GM23338 (cell line): ENCODE measurements around the gene NOD1. TPM values are rescaled to one million over a fixed set of nuclear protein-coding genes. Genes with fewer than 3 reads are reported as not detected.

ENCODE experiments used
- ATAC-seq: fragments of 200-7000 bp; cut with Tn5 transposase; 3 replicates; pipeline ENCODE4 v1.9.1; 2020
- DNase-seq: peaks from one replicate; pipeline ENCODE4 v3.0.0-alpha.2; 2015; ENCODE audit warnings: low spot score
- H2AFZ ChIP-seq: fragments of 200-600 bp; sonication (generic); 2 replicates; pipeline ENCODE4 v1.8.0; 2016; ENCODE audit warnings: antibody characterized with exemption, mild to moderate bottlenecking, moderate library complexity
- H3F3A ChIP-seq: fragments of 200-600 bp; sonication (generic); replicated peaks from 2 replicates; pipeline ENCODE4 v1.8.0; 2017; ENCODE audit warnings: antibody characterized with exemption, mixed run types, low read depth
- H3K27ac ChIP-seq: fragments of 200-600 bp; sonication (generic); 2 replicates; pipeline ENCODE4 v1.6.1; 2016; ENCODE audit warnings: low read depth
- H3K27me3 ChIP-seq: fragments of 200-600 bp; sonication (generic); 2 replicates; pipeline ENCODE4 v1.8.0; 2016; ENCODE audit warnings: mild to moderate bottlenecking, mixed run types, moderate library complexity; ENCODE audit not compliant: insufficient read depth
- H3K36me3 ChIP-seq: fragments of 200-600 bp; sonication (generic); 2 replicates; pipeline ENCODE4 v1.8.0; 2016; ENCODE audit warnings: mild to moderate bottlenecking; ENCODE audit not compliant: insufficient read depth
- H3K4me1 ChIP-seq: fragments of 200-600 bp; sonication (generic); 2 replicates; pipeline ENCODE4 v1.8.0; 2016; ENCODE audit warnings: mild to moderate bottlenecking, moderate library complexity; ENCODE audit not compliant: insufficient read depth
- H3K4me2 ChIP-seq: fragments of 200-600 bp; sonication (generic); 2 replicates; pipeline ENCODE4 v1.7.1; 2017; ENCODE audit warnings: mixed run types
- H3K4me3 ChIP-seq: fragments of 200-600 bp; sonication (generic); 2 replicates; pipeline ENCODE4 v1.6.1; 2016; ENCODE audit warnings: mixed run types
- H3K79me2 ChIP-seq: fragments of 200-600 bp; sonication (generic); replicated peaks from 2 replicates; pipeline ENCODE4 v1.8.0; 2017; ENCODE audit warnings: mild to moderate bottlenecking; ENCODE audit not compliant: insufficient read depth
- H3K9me2 ChIP-seq: fragments of 200-600 bp; sonication (generic); 2 replicates; pipeline ENCODE4 v1.8.0; 2017; ENCODE audit not compliant: insufficient read depth
- H4K20me1 ChIP-seq: fragments of 200-600 bp; sonication (generic); replicated peaks from 2 replicates; pipeline ENCODE4 v1.8.0; 2017; ENCODE audit warnings: mild to moderate bottlenecking; ENCODE audit not compliant: insufficient read depth
- H3K27ac Mint-ChIP-seq: 2 replicates; pipeline ENCODE4 v1.8.0; 2020; ENCODE audit warnings: inconsistent platforms, mild to moderate bottlenecking, moderate library complexity, mixed read lengths
- H3K27me3 Mint-ChIP-seq: 3 replicates; pipeline ENCODE4 v1.8.0; 2022; ENCODE audit warnings: low read depth, mild to moderate bottlenecking, moderate library complexity, mixed read lengths, inconsistent platforms; ENCODE audit not compliant: insufficient read depth, poor library complexity
- H3K36me3 Mint-ChIP-seq: 3 replicates; pipeline ENCODE4 v1.8.0; 2021; ENCODE audit warnings: low read depth, mild to moderate bottlenecking, inconsistent platforms, moderate library complexity, mixed read lengths
- H3K4me1 Mint-ChIP-seq: 3 replicates; pipeline ENCODE4 v1.8.0; 2020; ENCODE audit warnings: mild to moderate bottlenecking, inconsistent platforms, mixed read lengths
- H3K4me3 Mint-ChIP-seq: 3 replicates; pipeline ENCODE4 v1.8.0; 2021; ENCODE audit warnings: moderate library complexity, mild to moderate bottlenecking, inconsistent platforms, mixed read lengths
- H3K9me3 Mint-ChIP-seq: 3 replicates; pipeline ENCODE4 v1.8.0; 2020; ENCODE audit warnings: moderate library complexity, mild to moderate bottlenecking, inconsistent platforms, mixed read lengths
- CREB1 ChIP-seq: fragments of 250-450 bp; sonication (Bioruptor Pico); IDR thresholded peaks from 2 replicates; pipeline ENCODE4 v1.5.0; 2020; ENCODE audit warnings: low read depth, mild to moderate bottlenecking, moderate library complexity
- ETS1 ChIP-seq: IDR thresholded peaks from 2 replicates; pipeline ENCODE4 v1.6.1; 2016; ENCODE audit warnings: antibody characterized with exemption
- EZH2 ChIP-seq: fragments of 200-600 bp; sonication (generic); IDR thresholded peaks from one replicate; pipeline ENCODE4 v1.8.0; 2017; ENCODE audit warnings: antibody characterized with exemption, mild to moderate bottlenecking, low read depth; ENCODE audit not compliant: unreplicated experiment
- EZH2phosphoT487 ChIP-seq: fragments of 200-600 bp; sonication (generic); IDR thresholded peaks from one replicate; pipeline ENCODE4 v1.8.1; 2018; ENCODE audit warnings: antibody characterized with exemption; ENCODE audit not compliant: unreplicated experiment
- JUNB ChIP-seq: IDR thresholded peaks from one replicate; pipeline ENCODE4 v1.6.1; 2016; ENCODE audit warnings: antibody characterized with exemption; ENCODE audit not compliant: unreplicated experiment
- NANOG ChIP-seq: IDR thresholded peaks from 2 replicates; pipeline ENCODE4 v1.6.1; 2016; ENCODE audit warnings: antibody characterized with exemption, borderline replicate concordance
- POLR2AphosphoS5 ChIP-seq: IDR thresholded peaks from 2 replicates; pipeline ENCODE4 v1.6.1; 2016; ENCODE audit warnings: antibody characterized with exemption, low read depth
- REST ChIP-seq: IDR thresholded peaks from one replicate; pipeline ENCODE4 v1.6.1; 2018; ENCODE audit warnings: antibody characterized with exemption; ENCODE audit not compliant: unreplicated experiment
- STAT1 ChIP-seq: IDR thresholded peaks from one replicate; pipeline ENCODE4 v1.6.1; 2016; ENCODE audit warnings: antibody characterized with exemption; ENCODE audit not compliant: unreplicated experiment
- ZNF114 ChIP-seq: fragments of 250-450 bp; sonication (Bioruptor Pico); IDR thresholded peaks from 2 replicates; pipeline ENCODE4 v1.5.0; 2020; ENCODE audit warnings: mild to moderate bottlenecking, moderate library complexity
- ZNF331 ChIP-seq: fragments of 250-450 bp; sonication (Bioruptor Pico); IDR thresholded peaks from 2 replicates; pipeline ENCODE4 v1.5.0; 2020; ENCODE audit warnings: low read depth, mild to moderate bottlenecking, moderate library complexity
- ZNF462 ChIP-seq: fragments of 250-450 bp; sonication (Bioruptor Pico); IDR thresholded peaks from 2 replicates; pipeline ENCODE4 v1.5.0; 2020; ENCODE audit warnings: mild to moderate bottlenecking, moderate library complexity
- polyA plus RNA-seq: library from polyadenylated mRNA; unstranded; fragments of >200 nt; fragmentation: Nextera tagmentation; extraction: Ambion mirVana; gene quantifications from 2 replicates; pipeline ENCODE4 v1.2.1, GENCODE V29; 2016
- total RNA-seq: library from RNA; depleted of rRNA; stranded (reverse); fragments of >200 nt; shearing (Covaris generic); gene quantifications from 2 replicates; pipeline ENCODE4 v1.2.3, GENCODE V29; 2014
- TF ChIP-seq, protein P1 (sequence below), 2 experiments: fragments of 200-600 bp in 1 of 2; sonication (generic) in 1 of 2; conservative IDR thresholded peaks; 2 replicates each; pipeline versions ENCODE4 v1.5.1 to v1.6.1; 2016 to 2017; ENCODE audit warnings: antibody characterized with exemption in 2 of 2, low read depth in 2 of 2, mild to moderate bottlenecking in 2 of 2, moderate library complexity in 1 of 2

NOD1 gene
- total and polyA plus RNA-seq, 2 experiments from 2014 or later: 2.1 to 7.3 TPM

DNA sequence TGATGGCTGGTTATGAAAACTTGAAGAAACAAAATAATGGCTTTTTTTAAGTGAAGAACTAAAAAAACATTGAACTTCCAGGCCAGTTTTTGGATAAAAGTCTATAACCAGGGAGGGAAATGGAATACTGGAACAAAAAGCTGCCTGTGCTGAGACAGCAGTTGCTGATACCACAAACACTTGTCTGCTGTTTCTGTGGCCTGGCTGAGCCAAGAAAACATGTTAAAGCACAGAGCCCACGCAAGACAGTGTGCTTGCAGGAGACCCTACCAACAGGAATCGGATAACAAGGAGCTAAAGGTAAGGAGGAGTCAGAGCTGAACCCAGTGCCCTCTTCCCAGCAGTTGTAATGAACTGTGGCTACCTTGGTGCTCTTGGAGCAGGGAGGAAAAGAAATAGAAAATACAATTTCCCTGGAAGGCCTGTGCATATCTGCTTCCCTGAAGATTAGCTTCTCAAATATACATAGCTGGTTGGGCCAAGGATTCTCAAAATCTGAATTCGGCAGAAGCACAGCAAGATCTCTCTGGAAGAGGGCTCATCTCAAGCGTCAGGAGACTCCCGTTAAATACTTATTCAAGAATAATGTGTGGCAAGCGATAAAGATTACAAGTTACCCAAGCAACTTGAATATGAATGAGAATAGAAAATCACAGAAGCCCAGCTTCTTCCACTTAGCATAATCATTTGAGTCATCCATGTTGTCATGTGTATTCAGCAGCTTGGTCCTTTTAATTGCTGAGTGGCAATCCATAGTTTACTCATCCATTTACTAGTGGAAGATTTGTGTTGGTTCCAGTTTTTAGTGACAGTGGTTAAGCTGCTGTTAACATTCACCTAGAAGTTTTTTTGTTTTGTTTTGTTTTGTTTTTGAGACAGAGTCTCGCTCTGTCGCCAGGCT is 87.6 kb downstream of the NOD1 start:
- peak overlapping the region; percentile 68; the same call in 1 of the 2 replicates for H3K27ac Mint-ChIP-seq

More for the DNA sequence above, 87.6 kb downstream of the NOD1 start:
- H3K4me1 Mint-ChIP-seq: peaks cover 30% of the 10 kb centered on the region
- Histone ChIP-seq H3K27ac (peak overlapping the region; percentile 33; the same call in 1 of the 2 replicates), H3F3A (no peaks in the 10 kb centered on the region), H3K27me3 (no peaks in the 10 kb centered on the region), H3K4me1 (peaks cover 27% of the 10 kb centered on the region), H2AFZ (no peak overlapping the region), H4K20me1 (no peaks in the 10 kb centered on the region), H3K79me2 (no peaks in the 10 kb centered on the region), H3K4me3 (no peak overlapping the region), H3K4me2 (no peak overlapping the region), H3K9me2 (no peaks in the 10 kb centered on the region), H3K36me3 (no peaks in the 10 kb centered on the region)
- no peaks in the 10 kb centered on the region for H3K27me3 Mint-ChIP-seq
- ATAC-seq: peak; percentile 64
- TF ChIP-seq JUNB (no peak), EZH2 (no peak), ZNF462 (no peak), ZNF114 (CRISPR knock-in tag) (no peak), ZNF331 (CRISPR knock-in tag) (no peak), EZH2phosphoT487 (no peak), CREB1 (CRISPR knock-in tag) (no peak), REST (no peak), ETS1 (no peak), NANOG (no peak), STAT1 (no peak), POLR2AphosphoS5 (no peak)
- TF ChIP-seq, protein P1, sequence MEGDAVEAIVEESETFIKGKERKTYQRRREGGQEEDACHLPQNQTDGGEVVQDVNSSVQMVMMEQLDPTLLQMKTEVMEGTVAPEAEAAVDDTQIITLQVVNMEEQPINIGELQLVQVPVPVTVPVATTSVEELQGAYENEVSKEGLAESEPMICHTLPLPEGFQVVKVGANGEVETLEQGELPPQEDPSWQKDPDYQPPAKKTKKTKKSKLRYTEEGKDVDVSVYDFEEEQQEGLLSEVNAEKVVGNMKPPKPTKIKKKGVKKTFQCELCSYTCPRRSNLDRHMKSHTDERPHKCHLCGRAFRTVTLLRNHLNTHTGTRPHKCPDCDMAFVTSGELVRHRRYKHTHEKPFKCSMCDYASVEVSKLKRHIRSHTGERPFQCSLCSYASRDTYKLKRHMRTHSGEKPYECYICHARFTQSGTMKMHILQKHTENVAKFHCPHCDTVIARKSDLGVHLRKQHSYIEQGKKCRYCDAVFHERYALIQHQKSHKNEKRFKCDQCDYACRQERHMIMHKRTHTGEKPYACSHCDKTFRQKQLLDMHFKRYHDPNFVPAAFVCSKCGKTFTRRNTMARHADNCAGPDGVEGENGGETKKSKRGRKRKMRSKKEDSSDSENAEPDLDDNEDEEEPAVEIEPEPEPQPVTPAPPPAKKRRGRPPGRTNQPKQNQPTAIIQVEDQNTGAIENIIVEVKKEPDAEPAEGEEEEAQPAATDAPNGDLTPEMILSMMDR (conservative IDR thresholded peaks at IDR 0.05; ENCODE audit: low read depth in 2 of 2): no peak
- no peak overlapping the region for H3K4me3 Mint-ChIP-seq
- H3K9me3 Mint-ChIP-seq: no peaks in the 10 kb centered on the region
- peak; percentile 22 for DNase-seq
- H3K36me3 Mint-ChIP-seq: no peaks in the 10 kb centered on the region
